Glutamatergic neuron (in vitro differentiated cells): ENCODE data around the gene KHDRBS1. TPM values are rescaled to one million over a fixed set of nuclear protein-coding genes. Genes with fewer than 3 reads are reported as not detected.

Experiments used
- DNase-seq: peaks from one replicate; pipeline ENCODE4 v3.0.0; 2022
- H3K27ac Mint-ChIP-seq: one replicate; pipeline ENCODE4 v1.8.0; 2020; ENCODE audit warnings: mild to moderate bottlenecking, mixed read lengths, inconsistent platforms; ENCODE audit not compliant: unreplicated experiment
- H3K27me3 Mint-ChIP-seq: one replicate; pipeline ENCODE4 v1.8.0; 2020; ENCODE audit warnings: mild to moderate bottlenecking, moderate library complexity, mixed read lengths, inconsistent platforms; ENCODE audit not compliant: unreplicated experiment
- H3K36me3 Mint-ChIP-seq: one replicate; pipeline ENCODE4 v1.8.0; 2020; ENCODE audit warnings: mild to moderate bottlenecking, mixed read lengths, inconsistent platforms; ENCODE audit not compliant: unreplicated experiment
- H3K4me1 Mint-ChIP-seq: one replicate; pipeline ENCODE4 v1.8.0; 2020; ENCODE audit warnings: mild to moderate bottlenecking, low read depth, mixed read lengths, inconsistent platforms; ENCODE audit not compliant: unreplicated experiment
- H3K4me3 Mint-ChIP-seq: one replicate; pipeline ENCODE4 v1.8.0; 2020; ENCODE audit warnings: mild to moderate bottlenecking, mixed read lengths, inconsistent platforms; ENCODE audit not compliant: unreplicated experiment
- H3K9me3 Mint-ChIP-seq: one replicate; pipeline ENCODE4 v1.8.0; 2020; ENCODE audit warnings: mild to moderate bottlenecking, moderate library complexity, mixed read lengths, inconsistent platforms; ENCODE audit not compliant: unreplicated experiment
- total RNA-seq: library from RNA; stranded (reverse); fragmentation: NEBNext Ultra II Directional; extraction: Animal tissue kit (Norgen Biotek cat#: 25700); gene quantifications from one replicate; pipeline ENCODE4 v1.2.1, GENCODE V29; 2021; ENCODE audit not compliant: unreplicated experiment
- TF ChIP-seq, protein P1 (sequence below): fragments of 200-600 bp; sonication (generic); IDR thresholded peaks from one replicate; pipeline ENCODE4 v1.5.0; 2021; ENCODE audit not compliant: partially characterized antibody, unreplicated experiment

KHDRBS1 gene
- total RNA-seq, 1 donor from 2014 or later = 266 TPM

DNA sequence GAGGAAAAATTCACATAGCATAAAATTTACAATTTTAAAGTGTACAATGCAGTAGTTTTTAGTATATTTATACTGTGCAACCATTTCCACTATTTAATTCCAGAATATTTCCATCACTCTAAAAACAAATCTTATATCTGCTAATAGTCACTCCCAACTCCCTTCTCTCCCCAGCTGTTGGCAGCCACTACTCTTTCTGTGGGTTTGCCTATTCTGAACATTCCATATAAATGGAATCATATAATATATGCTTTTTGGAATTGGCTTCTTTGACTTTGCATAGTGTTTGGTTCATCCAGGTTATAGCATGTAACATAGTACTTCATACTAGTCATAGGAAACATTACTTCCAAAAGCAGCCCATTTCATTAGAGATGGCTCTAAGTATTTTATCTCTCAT, 34.0 kb downstream of the KHDRBS1 start:
- Mint-ChIP-seq H3K27ac (no peak overlapping the region), H3K4me3 (no peak overlapping the region), H3K27me3 (no peaks in the 10 kb centered on the region), H3K36me3 (no peaks in the 10 kb centered on the region), H3K4me1 (no peaks in the 10 kb centered on the region), H3K9me3 (peaks cover 5% of the 10 kb centered on the region)
- DNase-seq = no peak
- TF ChIP-seq, protein P1, sequence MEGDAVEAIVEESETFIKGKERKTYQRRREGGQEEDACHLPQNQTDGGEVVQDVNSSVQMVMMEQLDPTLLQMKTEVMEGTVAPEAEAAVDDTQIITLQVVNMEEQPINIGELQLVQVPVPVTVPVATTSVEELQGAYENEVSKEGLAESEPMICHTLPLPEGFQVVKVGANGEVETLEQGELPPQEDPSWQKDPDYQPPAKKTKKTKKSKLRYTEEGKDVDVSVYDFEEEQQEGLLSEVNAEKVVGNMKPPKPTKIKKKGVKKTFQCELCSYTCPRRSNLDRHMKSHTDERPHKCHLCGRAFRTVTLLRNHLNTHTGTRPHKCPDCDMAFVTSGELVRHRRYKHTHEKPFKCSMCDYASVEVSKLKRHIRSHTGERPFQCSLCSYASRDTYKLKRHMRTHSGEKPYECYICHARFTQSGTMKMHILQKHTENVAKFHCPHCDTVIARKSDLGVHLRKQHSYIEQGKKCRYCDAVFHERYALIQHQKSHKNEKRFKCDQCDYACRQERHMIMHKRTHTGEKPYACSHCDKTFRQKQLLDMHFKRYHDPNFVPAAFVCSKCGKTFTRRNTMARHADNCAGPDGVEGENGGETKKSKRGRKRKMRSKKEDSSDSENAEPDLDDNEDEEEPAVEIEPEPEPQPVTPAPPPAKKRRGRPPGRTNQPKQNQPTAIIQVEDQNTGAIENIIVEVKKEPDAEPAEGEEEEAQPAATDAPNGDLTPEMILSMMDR = no peak

DNA sequence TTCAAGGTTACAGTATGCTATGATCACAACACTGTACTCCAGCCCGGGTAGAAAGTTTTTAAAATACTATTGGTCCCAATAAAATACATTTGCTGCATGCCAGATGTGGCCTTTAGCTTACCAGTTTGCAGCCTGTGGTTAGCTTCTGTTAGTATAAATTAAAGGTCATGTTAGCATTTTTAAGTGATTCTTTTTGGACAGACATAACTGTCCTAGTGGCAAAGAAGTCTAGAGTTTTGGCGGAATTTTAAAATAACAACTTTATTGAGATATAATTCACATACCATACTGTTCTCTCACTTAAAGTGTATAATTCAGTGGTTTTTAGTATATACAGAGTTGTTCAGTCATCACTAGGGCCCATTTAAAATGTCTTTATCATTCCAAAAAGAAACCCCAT, 34.8 kb downstream of the KHDRBS1 start:
- H3K27me3 Mint-ChIP-seq = no peaks in the 10 kb centered on the region
- H3K36me3 Mint-ChIP-seq = no peaks in the 10 kb centered on the region
- H3K9me3 Mint-ChIP-seq = peaks cover 5% of the 10 kb centered on the region
- no peaks in the 10 kb centered on the region for H3K4me1 Mint-ChIP-seq
- H3K4me3 Mint-ChIP-seq = no peak overlapping the region
- no peak for DNase-seq
- H3K27ac Mint-ChIP-seq = no peak overlapping the region
- TF ChIP-seq, protein P1 = no peak

DNA sequence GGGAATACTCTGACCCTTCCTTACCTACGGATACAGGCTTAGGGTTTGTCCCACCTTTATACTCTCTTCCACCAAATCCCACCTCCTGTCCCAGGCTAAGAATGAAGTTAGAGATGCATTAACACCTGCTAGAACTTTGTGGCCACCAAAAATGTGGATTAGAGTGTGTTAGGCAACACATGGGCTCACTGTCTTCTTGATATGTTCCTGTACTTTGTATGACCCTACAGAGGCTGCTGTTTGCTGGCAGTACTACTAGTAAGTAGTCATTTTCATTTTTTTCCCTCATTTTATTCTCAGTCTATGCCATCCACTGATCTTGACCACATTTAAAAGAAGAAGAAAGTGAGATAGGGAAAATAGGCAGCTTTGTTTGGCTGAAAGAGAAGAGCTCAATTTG, 38.0 kb downstream of the KHDRBS1 start:
- H3K9me3 Mint-ChIP-seq = peaks cover 10% of the 10 kb centered on the region
- peaks cover 4% of the 10 kb centered on the region for H3K27me3 Mint-ChIP-seq
- H3K4me3 Mint-ChIP-seq = no peak overlapping the region
- H3K36me3 Mint-ChIP-seq = no peaks in the 10 kb centered on the region
- TF ChIP-seq, protein P1 = no peak
- peaks cover 15% of the 10 kb centered on the region for H3K4me1 Mint-ChIP-seq
- no peak overlapping the region for H3K27ac Mint-ChIP-seq
- DNase-seq = no peak

DNA sequence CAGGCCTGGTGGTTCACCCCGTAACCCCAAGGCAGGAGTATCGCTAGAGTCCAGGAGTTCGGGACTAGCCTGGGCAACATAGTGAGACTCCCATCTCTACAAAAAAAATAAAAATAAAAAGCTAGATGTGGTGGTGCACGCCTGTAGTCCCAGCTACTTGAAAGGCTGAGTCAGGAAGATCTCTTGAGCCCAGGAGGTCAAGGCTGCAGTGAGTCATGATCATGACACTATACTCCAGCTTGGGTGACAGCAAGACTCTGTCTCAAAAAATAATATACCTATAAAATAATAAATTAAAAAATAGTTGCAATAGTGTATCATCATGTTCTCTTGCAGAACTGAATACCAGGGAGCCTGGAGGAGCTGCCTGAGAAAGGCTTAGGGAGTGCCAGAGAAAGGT, 39.2 kb downstream of the KHDRBS1 start:
- no peak for DNase-seq
- peaks cover 18% of the 10 kb centered on the region for H3K4me1 Mint-ChIP-seq
- no peak overlapping the region for H3K27ac Mint-ChIP-seq
- no peaks in the 10 kb centered on the region for H3K36me3 Mint-ChIP-seq
- H3K27me3 Mint-ChIP-seq = peaks cover 4% of the 10 kb centered on the region
- H3K9me3 Mint-ChIP-seq = peaks cover 13% of the 10 kb centered on the region
- H3K4me3 Mint-ChIP-seq = no peak overlapping the region
- TF ChIP-seq, protein P1 = no peak

DNA sequence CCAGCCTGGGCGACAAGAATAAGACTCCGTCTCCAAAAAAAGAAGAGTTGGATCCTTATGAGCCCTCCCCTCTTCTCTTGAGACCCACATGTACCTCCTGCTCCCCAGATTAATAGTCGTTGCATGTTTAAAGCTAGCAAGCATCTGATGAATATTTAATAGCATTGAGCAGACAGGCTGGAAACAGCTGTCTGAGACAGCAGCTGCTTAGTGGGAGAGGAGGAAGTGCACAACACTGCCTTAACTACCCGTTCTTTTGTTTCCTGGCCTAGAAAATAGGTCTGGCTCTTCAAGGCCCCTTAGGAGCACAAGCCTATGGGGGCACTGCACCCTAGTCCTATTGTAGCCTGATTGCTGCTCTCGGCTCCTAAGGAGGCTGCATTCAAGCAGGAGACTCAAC, 41.7 kb downstream of the KHDRBS1 start:
- H3K27ac Mint-ChIP-seq = peak overlapping the region; percentile 99
- H3K36me3 Mint-ChIP-seq = peaks cover 10% of the 10 kb centered on the region
- H3K9me3 Mint-ChIP-seq = peaks cover 19% of the 10 kb centered on the region
- DNase-seq = peak; percentile 48
- peak overlapping the region; percentile 63 for H3K4me3 Mint-ChIP-seq
- peaks cover 6% of the 10 kb centered on the region for H3K27me3 Mint-ChIP-seq
- TF ChIP-seq, protein P1 = no peak
- peaks cover 36% of the 10 kb centered on the region for H3K4me1 Mint-ChIP-seq
